ENCODE measurements around the gene AGMAT. TPM values are rescaled to one million over a fixed set of nuclear protein-coding genes. Genes with fewer than 3 reads are reported as not detected.
"Not testable (repeated sequence)": the region's sequence is repeated elsewhere in the genome, so short reads cannot be mapped to it uniquely, and the experiment has no call there.

The AGMAT gene
- total RNA-seq, 1 donor from 2014 or later: 0.86 TPM

DNA sequence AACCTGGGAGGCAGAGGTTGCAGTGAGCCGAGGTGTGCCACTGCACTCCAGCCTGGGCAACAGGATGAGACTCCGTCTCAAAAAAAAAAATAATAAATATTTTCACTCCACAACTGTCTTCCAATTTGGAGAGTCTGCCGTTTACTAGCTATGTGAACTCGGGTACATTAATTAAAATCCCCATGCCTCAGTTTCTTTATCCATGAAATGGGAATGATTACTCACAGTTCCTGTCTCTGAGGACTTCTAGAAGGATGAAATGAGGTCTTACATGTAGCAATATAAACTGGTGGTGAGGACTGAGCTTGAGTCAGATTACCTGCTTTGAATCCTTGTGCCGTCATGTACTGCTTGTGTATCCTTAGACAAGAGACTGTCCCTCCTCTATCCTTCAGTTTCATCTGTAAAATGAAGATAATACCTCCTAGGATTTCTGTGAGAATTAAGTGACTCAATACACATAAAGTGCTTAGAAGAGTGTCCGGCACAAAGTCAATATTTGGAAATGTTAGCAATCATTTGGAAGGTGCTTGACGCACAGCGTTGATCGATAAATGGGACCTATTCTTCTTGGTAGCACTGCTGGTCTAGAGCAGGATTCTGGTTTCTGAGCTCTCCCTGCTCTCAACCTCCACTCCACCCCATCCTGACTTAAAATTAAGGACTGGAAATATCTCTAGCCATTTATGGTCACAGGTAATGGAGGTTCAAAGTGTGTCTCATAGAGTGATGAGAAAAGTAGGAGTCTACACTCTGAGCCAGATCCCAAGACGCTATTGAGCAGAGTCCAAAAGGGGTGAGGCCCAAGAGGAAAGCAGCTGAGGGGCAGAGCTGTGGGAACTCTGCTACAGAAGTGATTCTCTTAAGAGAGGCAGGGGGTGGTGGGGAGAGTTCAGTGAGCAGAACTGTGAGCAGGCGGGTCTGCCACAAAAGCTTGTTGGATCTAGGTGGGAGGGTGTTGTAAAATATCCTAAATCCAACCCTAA lies 20.8 kb upstream of the AGMAT start:
- DNase-seq (ENCODE audit: low spot score): no peak
- no peaks in the 10 kb centered on the region for H3K36me3 ChIP-seq
- no peak overlapping the region for H3K4me3 Mint-ChIP-seq
- H3K27ac ChIP-seq: no peak overlapping the region
- H3K27me3 ChIP-seq: peaks cover 29% of the 10 kb centered on the region
- peaks cover 16% of the 10 kb centered on the region for H3K4me1 Mint-ChIP-seq
- TF ChIP-seq EZH2phosphoT487 (IDR thresholded peaks at IDR 0.05): no peak
- TF ChIP-seq, protein P1, sequence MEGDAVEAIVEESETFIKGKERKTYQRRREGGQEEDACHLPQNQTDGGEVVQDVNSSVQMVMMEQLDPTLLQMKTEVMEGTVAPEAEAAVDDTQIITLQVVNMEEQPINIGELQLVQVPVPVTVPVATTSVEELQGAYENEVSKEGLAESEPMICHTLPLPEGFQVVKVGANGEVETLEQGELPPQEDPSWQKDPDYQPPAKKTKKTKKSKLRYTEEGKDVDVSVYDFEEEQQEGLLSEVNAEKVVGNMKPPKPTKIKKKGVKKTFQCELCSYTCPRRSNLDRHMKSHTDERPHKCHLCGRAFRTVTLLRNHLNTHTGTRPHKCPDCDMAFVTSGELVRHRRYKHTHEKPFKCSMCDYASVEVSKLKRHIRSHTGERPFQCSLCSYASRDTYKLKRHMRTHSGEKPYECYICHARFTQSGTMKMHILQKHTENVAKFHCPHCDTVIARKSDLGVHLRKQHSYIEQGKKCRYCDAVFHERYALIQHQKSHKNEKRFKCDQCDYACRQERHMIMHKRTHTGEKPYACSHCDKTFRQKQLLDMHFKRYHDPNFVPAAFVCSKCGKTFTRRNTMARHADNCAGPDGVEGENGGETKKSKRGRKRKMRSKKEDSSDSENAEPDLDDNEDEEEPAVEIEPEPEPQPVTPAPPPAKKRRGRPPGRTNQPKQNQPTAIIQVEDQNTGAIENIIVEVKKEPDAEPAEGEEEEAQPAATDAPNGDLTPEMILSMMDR (IDR thresholded peaks at IDR 0.05): no peak
- no peaks in the 10 kb centered on the region for H3K4me1 ChIP-seq
- no peaks in the 10 kb centered on the region for H3K27me3 Mint-ChIP-seq (ENCODE audit: insufficient read depth, low read depth)
- no peaks in the 10 kb centered on the region for H3K36me3 Mint-ChIP-seq
- H3F3A ChIP-seq (ENCODE audit: low read depth): peaks cover 11% of the 10 kb centered on the region
- no peak overlapping the region for H2AFZ ChIP-seq (replicated peaks)
- no peaks in the 10 kb centered on the region for H3K79me2 ChIP-seq (ENCODE audit: low read depth)
- H3K9me3 Mint-ChIP-seq: no peaks in the 10 kb centered on the region
- H3K27ac Mint-ChIP-seq: no peak overlapping the region
- H3K9me3 ChIP-seq (ENCODE audit: low read depth): no peaks in the 10 kb centered on the region
- no peak overlapping the region for H3K4me3 ChIP-seq
- no peaks in the 10 kb centered on the region for H4K20me1 ChIP-seq (ENCODE audit: low read depth)
- H3K4me2 ChIP-seq: no peak overlapping the region
- H3K9ac ChIP-seq: no peak overlapping the region

DNA sequence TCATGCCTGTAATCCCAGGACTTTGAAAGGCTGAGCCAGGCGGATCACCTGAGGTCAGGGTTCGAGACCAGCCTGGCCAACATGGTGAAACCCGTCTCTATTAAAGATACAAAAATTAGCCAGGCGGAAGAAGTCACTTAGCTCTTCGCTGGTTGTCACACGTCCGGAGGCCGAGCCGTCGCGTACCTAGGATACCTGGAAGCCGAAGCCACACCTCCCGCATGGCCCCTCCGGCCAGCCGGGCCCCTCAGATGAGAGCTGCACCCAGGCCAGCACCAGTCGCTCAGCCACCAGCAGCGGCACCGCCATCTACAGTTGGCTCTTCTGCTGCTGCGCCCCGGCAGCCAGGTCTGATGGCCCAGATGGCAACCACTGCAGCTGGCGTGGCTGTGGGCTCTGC lies 19.5 kb upstream of the AGMAT start:
- H3K36me3 ChIP-seq; H4K20me1 ChIP-seq (ENCODE audit: low read depth); H3K79me2 ChIP-seq (ENCODE audit: low read depth); H3K27ac Mint-ChIP-seq; H3K4me1 ChIP-seq; H3K4me2 ChIP-seq; DNase-seq (ENCODE audit: low spot score); H3K36me3 Mint-ChIP-seq; H3K27me3 Mint-ChIP-seq (ENCODE audit: insufficient read depth, low read depth); H3K9me3 ChIP-seq (ENCODE audit: low read depth); H3K9ac ChIP-seq; H3K9me3 Mint-ChIP-seq; H3K27ac ChIP-seq; H2AFZ ChIP-seq (replicated peaks); H3K4me3 ChIP-seq: not testable (repeated sequence)
- Mint-ChIP-seq H3K4me3 (peak overlapping the region; percentile 92), H3K4me1 (peaks cover 16% of the 10 kb centered on the region)
- Histone ChIP-seq H3K27me3 (peaks cover 29% of the 10 kb centered on the region), H3F3A (ENCODE audit: low read depth) (peaks cover 11% of the 10 kb centered on the region)

DNA sequence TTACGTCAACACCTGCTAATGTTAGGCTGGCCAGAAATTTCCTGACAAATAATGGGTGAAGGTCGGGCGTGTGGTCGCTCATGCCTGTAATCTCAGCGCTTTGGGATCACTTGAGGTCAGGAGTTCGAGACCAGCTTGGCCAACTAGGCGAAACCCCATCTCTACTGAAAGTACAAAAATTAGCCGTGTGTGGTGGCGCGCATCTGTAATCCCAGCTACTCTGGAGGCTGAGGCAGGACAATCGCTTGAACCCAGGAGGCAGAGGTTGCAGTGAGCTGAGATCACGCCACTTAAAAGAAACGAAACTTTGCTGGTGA lies 19.1 kb upstream of the AGMAT start:
- not testable (repeated sequence) for H3K9ac ChIP-seq, H3K27ac ChIP-seq

DNA sequence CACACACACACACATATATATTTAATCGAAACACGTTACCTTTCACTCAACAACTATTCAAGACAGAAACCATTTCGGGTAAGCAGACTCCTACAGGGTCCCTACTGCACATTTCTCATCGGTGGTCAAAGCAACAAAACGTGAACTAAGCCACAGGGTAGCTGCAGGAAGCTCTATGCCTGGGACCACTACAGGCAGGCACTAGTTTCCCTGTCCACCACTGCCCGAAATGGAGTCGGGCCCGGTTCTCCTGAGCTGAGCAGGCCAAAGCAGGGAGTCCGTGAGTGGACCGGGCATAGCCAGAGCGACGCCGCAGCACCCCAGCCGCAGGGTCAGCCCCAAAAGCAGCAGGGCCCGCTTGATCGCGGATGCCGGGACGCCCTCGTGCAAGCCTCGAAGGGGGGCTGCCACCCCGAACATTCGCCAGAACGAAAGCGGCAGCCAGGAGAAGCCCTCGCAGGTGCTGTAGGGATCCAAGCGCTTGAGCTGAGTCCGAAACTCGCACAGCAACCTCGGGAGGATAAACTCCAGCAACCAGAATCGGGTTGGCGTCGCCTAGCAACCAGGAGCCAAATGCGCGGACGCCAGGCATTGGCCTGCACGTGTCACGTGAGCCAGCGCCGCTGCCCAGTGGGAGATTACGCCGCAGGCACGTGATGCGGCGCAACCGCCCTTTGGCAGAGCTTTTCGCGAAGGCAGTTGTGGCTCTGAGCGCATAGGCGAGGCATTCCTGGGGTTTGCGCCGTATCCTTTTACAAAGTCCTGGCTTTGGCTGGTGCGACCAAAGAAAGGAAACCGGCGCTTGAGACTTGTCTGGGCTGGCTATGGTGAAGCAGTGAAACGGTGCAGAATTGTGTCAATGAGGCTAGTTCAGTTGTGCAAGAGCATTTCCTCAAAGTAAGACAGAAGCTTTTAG lies 18.5 kb upstream of the AGMAT start:
- no peak overlapping the region for H3K9ac ChIP-seq
- peaks cover 11% of the 10 kb centered on the region for H3F3A ChIP-seq (ENCODE audit: low read depth)
- H3K27me3 ChIP-seq: peaks cover 29% of the 10 kb centered on the region
- no peaks in the 10 kb centered on the region for H3K4me1 ChIP-seq
- DNase-seq (ENCODE audit: low spot score): peak; percentile 97
- Mint-ChIP-seq H3K36me3 (no peaks in the 10 kb centered on the region), H3K4me1 (peaks cover 16% of the 10 kb centered on the region), H3K4me3 (peak overlapping the region; percentile 92), H3K27me3 (ENCODE audit: insufficient read depth, low read depth) (peaks cover 3% of the 10 kb centered on the region), H3K27ac (peak overlapping the region; percentile 92), H3K9me3 (no peaks in the 10 kb centered on the region)
- peak overlapping the region; percentile 97 for H2AFZ ChIP-seq (replicated peaks)
- no peak overlapping the region for H3K27ac ChIP-seq
- peak overlapping the region; percentile 93 for H3K4me2 ChIP-seq
- H3K9me3 ChIP-seq (ENCODE audit: low read depth): no peaks in the 10 kb centered on the region
- H4K20me1 ChIP-seq (ENCODE audit: low read depth): no peaks in the 10 kb centered on the region
- H3K79me2 ChIP-seq (ENCODE audit: low read depth): no peaks in the 10 kb centered on the region
- peak overlapping the region; percentile 64 for H3K4me3 ChIP-seq
- no peak for TF ChIP-seq EZH2 (IDR thresholded peaks at IDR 0.05)
- TF ChIP-seq, protein P1 (IDR thresholded peaks at IDR 0.05): no peak
- no peaks in the 10 kb centered on the region for H3K36me3 ChIP-seq

More for the DNA sequence above, 19.1 kb upstream of the AGMAT start:
- Histone ChIP-seq H3K4me2 (peak overlapping the region; percentile 93), H3F3A (ENCODE audit: low read depth) (peaks cover 11% of the 10 kb centered on the region), H3K4me3 (peak overlapping the region; percentile 64), H2AFZ (replicated peaks) (peak overlapping the region; percentile 97), H3K27me3 (peaks cover 29% of the 10 kb centered on the region)
- Mint-ChIP-seq H3K4me3 (peak overlapping the region; percentile 92), H3K4me1 (peaks cover 16% of the 10 kb centered on the region), H3K27ac (peak overlapping the region; percentile 50)
- H3K9me3 ChIP-seq (ENCODE audit: low read depth); DNase-seq (ENCODE audit: low spot score); H3K4me1 ChIP-seq; H3K9me3 Mint-ChIP-seq; H3K79me2 ChIP-seq (ENCODE audit: low read depth); H3K27me3 Mint-ChIP-seq (ENCODE audit: insufficient read depth, low read depth); H3K36me3 ChIP-seq; H3K36me3 Mint-ChIP-seq; H4K20me1 ChIP-seq (ENCODE audit: low read depth): not testable (repeated sequence)

Data from neural progenitor cell (in vitro differentiated cells).